ENCODE results near the gene SOD3.

SOD3 gene

DNA sequence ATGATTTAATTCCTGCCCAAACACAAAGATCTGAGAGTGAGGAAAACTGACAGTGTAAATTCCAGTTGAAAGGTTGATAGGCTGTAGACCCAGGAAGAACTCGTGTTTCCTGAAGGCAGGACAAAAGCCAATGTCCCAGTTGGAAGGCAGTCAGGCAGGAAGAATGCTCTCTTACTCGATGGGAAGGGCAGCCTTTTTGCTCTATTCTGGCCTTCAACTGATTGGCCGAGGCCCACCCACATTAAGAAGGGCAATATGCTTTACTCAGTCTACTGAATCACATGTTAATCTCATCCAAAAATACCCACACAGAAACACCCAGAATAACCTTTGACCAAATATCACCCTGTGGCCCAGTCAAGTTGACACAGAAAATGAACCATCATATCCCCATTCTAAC is 45.3 kb upstream of the SOD3 start:
- H3K18ac ChIP-seq (ENCODE audit: low read length), result no peak overlapping the region
- no peak overlapping the region for H3K27ac ChIP-seq (ENCODE audit: low read depth, low read length)
- peaks cover 3% of the 10 kb centered on the region for H3K9me3 ChIP-seq (ENCODE audit: insufficient read depth, low read depth, low read length)
- H3K79me1 ChIP-seq (ENCODE audit: low read length), result no peaks in the 10 kb centered on the region
- H3K27me3 ChIP-seq (ENCODE audit: insufficient read depth, low read length), result no peaks in the 10 kb centered on the region
- H2BK12ac ChIP-seq (ENCODE audit: low read length), result no peak overlapping the region
- H3K9ac ChIP-seq (ENCODE audit: low read length), result no peak overlapping the region
- no peak overlapping the region for H3K4me2 ChIP-seq (ENCODE audit: low read length)
- H2AFZ ChIP-seq (ENCODE audit: insufficient read depth, low read length, poor library complexity), result no peak overlapping the region
- H2BK5ac ChIP-seq (ENCODE audit: low read depth, low read length, poor library complexity), result no peak overlapping the region
- H3K79me2 ChIP-seq (ENCODE audit: control insufficient read depth, insufficient read depth, low read length, poor library complexity), result no peaks in the 10 kb centered on the region
- no peak overlapping the region for H4K12ac ChIP-seq (ENCODE audit: low read depth, low read length)
- H3K4me3 ChIP-seq (ENCODE audit: low read depth, low read length), result no peak overlapping the region
- H4K8ac ChIP-seq (ENCODE audit: low read depth, low read length), result no peak overlapping the region
- H2BK120ac ChIP-seq (ENCODE audit: insufficient read depth, low read length, poor library complexity), result no peak overlapping the region
- no CpG with 5 or more reads among the region's 3 CpGs for WGBS (ENCODE audit: extremely low coverage, insufficient coverage, insufficient read length)
- H3K4ac ChIP-seq (ENCODE audit: low read depth, low read length), result no peak overlapping the region
- no peak overlapping the region for H4K91ac ChIP-seq (ENCODE audit: low read depth, low read length)
- no peak overlapping the region for H2AK5ac ChIP-seq (ENCODE audit: low read length)
- no peaks in the 10 kb centered on the region for H3K36me3 ChIP-seq (ENCODE audit: control insufficient read depth in 1 of 2, insufficient read depth in 2 of 2, low read length in 2 of 2)
- H3K23ac ChIP-seq (ENCODE audit: low read length), result no peak overlapping the region
- no peak overlapping the region for H3K14ac ChIP-seq (ENCODE audit: low read length)
- H3K4me1 ChIP-seq (ENCODE audit: control insufficient read depth in 1 of 2, insufficient read depth in 2 of 2, low read length in 2 of 2), result peaks cover 0 to 1% of the 10 kb centered on the region in 2 experiments
- DNase-seq, result no peak

DNA sequence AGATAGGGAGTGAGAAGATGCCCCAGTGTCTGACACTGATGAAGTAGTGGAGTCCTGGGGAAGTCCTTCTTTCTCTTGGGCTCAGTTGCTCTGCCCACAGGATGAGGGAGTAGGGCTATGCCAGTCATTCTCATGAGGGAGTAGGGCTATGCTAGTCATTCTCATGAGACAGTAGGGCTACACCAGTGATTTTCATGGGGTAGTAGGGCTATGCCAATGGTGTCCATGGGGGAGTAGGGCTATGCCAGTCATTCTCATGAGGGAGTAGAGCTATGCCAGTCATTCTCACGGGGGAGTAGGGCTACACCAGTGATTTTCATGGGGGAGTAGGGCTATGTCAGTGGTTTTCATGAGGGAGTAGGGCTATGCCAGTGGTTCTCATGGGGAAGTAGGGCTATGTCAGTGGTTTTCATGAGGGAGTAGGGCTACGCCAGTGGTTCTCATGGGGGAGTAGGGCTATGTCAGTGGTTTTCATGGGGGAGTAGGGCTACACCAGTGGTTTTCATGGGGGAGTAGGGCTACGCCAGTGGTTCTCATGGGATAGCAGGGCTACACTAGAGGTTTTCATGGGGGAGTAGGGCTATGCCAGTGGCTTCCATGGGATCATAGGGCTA is 43.3 kb upstream of the SOD3 start:
- Histone ChIP-seq H4K12ac (ENCODE audit: low read depth, low read length) (no peak overlapping the region), H3K23ac (ENCODE audit: low read length) (no peak overlapping the region), H3K14ac (ENCODE audit: low read length) (no peak overlapping the region), H3K18ac (ENCODE audit: low read length) (no peak overlapping the region), H3K9ac (ENCODE audit: low read length) (no peak overlapping the region), H3K79me2 (ENCODE audit: control insufficient read depth, insufficient read depth, low read length, poor library complexity) (no peaks in the 10 kb centered on the region), H3K36me3 (ENCODE audit: control insufficient read depth in 1 of 2, insufficient read depth in 2 of 2, low read length in 2 of 2) (no peaks in the 10 kb centered on the region), H3K9me3 (ENCODE audit: insufficient read depth, low read depth, low read length) (peaks cover 3% of the 10 kb centered on the region), H3K4me1 (ENCODE audit: control insufficient read depth in 1 of 2, insufficient read depth in 2 of 2, low read length in 2 of 2) (peaks cover 0 to 1% of the 10 kb centered on the region in 2 experiments), H3K27me3 (ENCODE audit: insufficient read depth, low read length) (no peaks in the 10 kb centered on the region), H2AK5ac (ENCODE audit: low read length) (no peak overlapping the region), H4K8ac (ENCODE audit: low read depth, low read length) (no peak overlapping the region), H3K4me3 (ENCODE audit: low read depth, low read length) (no peak overlapping the region), H2AFZ (ENCODE audit: insufficient read depth, low read length, poor library complexity) (no peak overlapping the region), H2BK120ac (ENCODE audit: insufficient read depth, low read length, poor library complexity) (no peak overlapping the region), H3K79me1 (ENCODE audit: low read length) (no peaks in the 10 kb centered on the region), H3K4ac (ENCODE audit: low read depth, low read length) (no peak overlapping the region), H3K27ac (ENCODE audit: low read depth, low read length) (no peak overlapping the region), H3K4me2 (ENCODE audit: low read length) (no peak overlapping the region), H2BK12ac (ENCODE audit: low read length) (no peak overlapping the region), H2BK5ac (ENCODE audit: low read depth, low read length, poor library complexity) (no peak overlapping the region), H4K91ac (ENCODE audit: low read depth, low read length) (no peak overlapping the region)
- WGBS (ENCODE audit: extremely low coverage, insufficient coverage, insufficient read length), result no CpG with 5 or more reads among the region's 3 CpGs
- no peak for DNase-seq

- Histone ChIP-seq H3K14ac (ENCODE audit: low read length) (no peak overlapping the region), H3K9ac (ENCODE audit: low read length) (no peak overlapping the region), H2AFZ (ENCODE audit: insufficient read depth, low read length, poor library complexity) (no peak overlapping the region), H2BK5ac (ENCODE audit: low read depth, low read length, poor library complexity) (no peak overlapping the region), H3K23ac (ENCODE audit: low read length) (no peak overlapping the region), H3K4ac (ENCODE audit: low read depth, low read length) (no peak overlapping the region), H3K79me2 (ENCODE audit: control insufficient read depth, insufficient read depth, low read length, poor library complexity) (no peaks in the 10 kb centered on the region), H4K12ac (ENCODE audit: low read depth, low read length) (no peak overlapping the region), H3K4me1 (ENCODE audit: control insufficient read depth in 1 of 2, insufficient read depth in 2 of 2, low read length in 2 of 2) (peaks cover 0 to 1% of the 10 kb centered on the region in 2 experiments), H3K4me2 (ENCODE audit: low read length) (no peak overlapping the region), H2BK120ac (ENCODE audit: insufficient read depth, low read length, poor library complexity) (no peak overlapping the region), H3K18ac (ENCODE audit: low read length) (no peak overlapping the region), H3K4me3 (ENCODE audit: low read depth, low read length) (no peak overlapping the region), H2AK5ac (ENCODE audit: low read length) (no peak overlapping the region), H3K79me1 (ENCODE audit: low read length) (no peaks in the 10 kb centered on the region), H3K27ac (ENCODE audit: low read depth, low read length) (no peak overlapping the region), H3K9me3 (ENCODE audit: insufficient read depth, low read depth, low read length) (peaks cover 3% of the 10 kb centered on the region), H3K36me3 (ENCODE audit: control insufficient read depth in 1 of 2, insufficient read depth in 2 of 2, low read length in 2 of 2) (no peaks in the 10 kb centered on the region), H3K27me3 (ENCODE audit: insufficient read depth, low read length) (no peaks in the 10 kb centered on the region), H4K91ac (ENCODE audit: low read depth, low read length) (no peak overlapping the region), H2BK12ac (ENCODE audit: low read length) (no peak overlapping the region), H4K8ac (ENCODE audit: low read depth, low read length) (no peak overlapping the region)
- WGBS (ENCODE audit: extremely low coverage, insufficient coverage, insufficient read length), result no CpG with 5 or more reads among the region's 1 CpG
- DNase-seq, result peak; percentile 65 to 66
These were observed 41.9 kb upstream of the SOD3 start for GRCh38 chr4:24753519-24753918.

DNA sequence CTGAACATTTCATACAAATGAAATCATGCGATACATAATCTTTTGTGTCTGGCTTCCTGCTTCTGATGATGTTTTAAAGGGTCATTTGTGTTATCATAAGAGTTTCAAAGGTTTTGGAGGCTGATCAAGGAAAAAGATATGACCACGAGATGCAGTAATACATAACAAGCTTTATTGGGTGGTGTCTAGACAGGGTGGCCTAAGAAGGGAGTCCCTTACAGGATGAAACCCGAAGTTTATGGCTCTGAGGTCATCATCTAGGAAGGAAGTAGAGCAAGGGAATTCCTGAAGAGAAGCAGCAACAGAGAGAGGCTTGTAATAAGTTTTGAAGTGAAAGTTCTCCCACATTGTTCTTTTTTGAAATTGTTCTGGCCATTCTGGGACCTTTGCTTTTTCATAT is 40.8 kb upstream of the SOD3 start:
- Histone ChIP-seq H3K9ac (ENCODE audit: low read length) (no peak overlapping the region), H2AFZ (ENCODE audit: insufficient read depth, low read length, poor library complexity) (no peak overlapping the region)

More for the DNA sequence above, 40.8 kb upstream of the SOD3 start:
- no peak overlapping the region for H2BK5ac ChIP-seq (ENCODE audit: low read depth, low read length, poor library complexity)
- H3K36me3 ChIP-seq (ENCODE audit: control insufficient read depth in 1 of 2, insufficient read depth in 2 of 2, low read length in 2 of 2), result no peaks in the 10 kb centered on the region
- no peak overlapping the region for H3K18ac ChIP-seq (ENCODE audit: low read length)
- H2AK5ac ChIP-seq (ENCODE audit: low read length), result no peak overlapping the region
- H3K4me2 ChIP-seq (ENCODE audit: low read length), result no peak overlapping the region
- no peak overlapping the region for H3K27ac ChIP-seq (ENCODE audit: low read depth, low read length)
- no peak overlapping the region for H4K91ac ChIP-seq (ENCODE audit: low read depth, low read length)
- H3K4me1 ChIP-seq (ENCODE audit: control insufficient read depth in 1 of 2, insufficient read depth in 2 of 2, low read length in 2 of 2), result peaks cover 0 to 1% of the 10 kb centered on the region in 2 experiments
- H3K4ac ChIP-seq (ENCODE audit: low read depth, low read length), result no peak overlapping the region
- no peak overlapping the region for H3K23ac ChIP-seq (ENCODE audit: low read length)
- no peak overlapping the region for H4K12ac ChIP-seq (ENCODE audit: low read depth, low read length)
- H3K79me1 ChIP-seq (ENCODE audit: low read length), result no peaks in the 10 kb centered on the region
- no peaks in the 10 kb centered on the region for H3K9me3 ChIP-seq (ENCODE audit: insufficient read depth, low read depth, low read length)
- no peak overlapping the region for H2BK120ac ChIP-seq (ENCODE audit: insufficient read depth, low read length, poor library complexity)
- H3K79me2 ChIP-seq (ENCODE audit: control insufficient read depth, insufficient read depth, low read length, poor library complexity), result no peaks in the 10 kb centered on the region
- H2BK12ac ChIP-seq (ENCODE audit: low read length), result no peak overlapping the region
- no peak overlapping the region for H4K8ac ChIP-seq (ENCODE audit: low read depth, low read length)
- H3K27me3 ChIP-seq (ENCODE audit: insufficient read depth, low read length), result no peaks in the 10 kb centered on the region
- no peak for DNase-seq
- H3K14ac ChIP-seq (ENCODE audit: low read length), result no peak overlapping the region
- WGBS (ENCODE audit: extremely low coverage, insufficient coverage, insufficient read length), result no CpG with 5 or more reads among the region's 3 CpGs
- H3K4me3 ChIP-seq (ENCODE audit: low read depth, low read length), result no peak overlapping the region

All from trophoblast cell (in vitro differentiated cells and primary cell).